Tibial nerve (tissue), 4 donors: ENCODE results near the gene OGFR.

Experiments
- EP300 ChIP-seq, 2 donors: sonication (generic); formaldehyde crosslinking; IDR thresholded peaks; one replicate each; pipeline ENCODE4 v1.6.1; 2017; ENCODE audit warnings: antibody characterized with exemption in 2 of 2, mild to moderate bottlenecking in 1 of 2
- POLR2A ChIP-seq, 2 donors: fragments of 450-650 bp; IDR thresholded peaks; one replicate each; pipeline ENCODE4 v1.6.1; 2017; ENCODE audit warnings: antibody characterized with exemption in 2 of 2, mild to moderate bottlenecking in 2 of 2, moderate library complexity in 2 of 2
- TF ChIP-seq, protein P1 (sequence below), 5 experiments: fragments of 200-600 bp in 3 of 5; fragments of 450-650 bp in 2 of 5; sonication (generic) in 3 of 5; IDR thresholded peaks; one replicate each; pipeline ENCODE4 v1.5.1; 2016 to 2019; ENCODE audit warnings: antibody characterized with exemption in 5 of 5, mild to moderate bottlenecking in 3 of 5, moderate library complexity in 2 of 5

DNA sequence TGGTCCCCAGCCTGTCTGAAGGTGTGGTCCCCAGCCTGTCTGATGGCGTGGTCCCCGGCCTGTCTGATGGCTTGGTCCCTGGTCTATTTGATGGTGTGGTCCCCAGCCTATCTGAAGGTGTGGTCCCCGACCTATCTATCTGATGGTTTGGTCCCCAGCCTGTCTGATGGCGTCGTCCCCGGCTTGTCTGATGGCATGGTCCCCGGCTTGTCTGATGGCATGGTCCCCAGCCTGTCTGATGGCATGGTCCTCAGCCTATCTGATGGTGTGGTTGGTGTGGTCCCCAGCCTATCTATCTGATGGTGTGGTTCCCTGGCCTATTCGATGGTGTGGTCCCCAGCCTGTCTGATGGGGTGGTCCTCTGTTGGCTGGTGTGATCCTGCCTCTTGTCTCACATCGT is 26.6 kb upstream of the OGFR start:
- TF ChIP-seq, protein P1, sequence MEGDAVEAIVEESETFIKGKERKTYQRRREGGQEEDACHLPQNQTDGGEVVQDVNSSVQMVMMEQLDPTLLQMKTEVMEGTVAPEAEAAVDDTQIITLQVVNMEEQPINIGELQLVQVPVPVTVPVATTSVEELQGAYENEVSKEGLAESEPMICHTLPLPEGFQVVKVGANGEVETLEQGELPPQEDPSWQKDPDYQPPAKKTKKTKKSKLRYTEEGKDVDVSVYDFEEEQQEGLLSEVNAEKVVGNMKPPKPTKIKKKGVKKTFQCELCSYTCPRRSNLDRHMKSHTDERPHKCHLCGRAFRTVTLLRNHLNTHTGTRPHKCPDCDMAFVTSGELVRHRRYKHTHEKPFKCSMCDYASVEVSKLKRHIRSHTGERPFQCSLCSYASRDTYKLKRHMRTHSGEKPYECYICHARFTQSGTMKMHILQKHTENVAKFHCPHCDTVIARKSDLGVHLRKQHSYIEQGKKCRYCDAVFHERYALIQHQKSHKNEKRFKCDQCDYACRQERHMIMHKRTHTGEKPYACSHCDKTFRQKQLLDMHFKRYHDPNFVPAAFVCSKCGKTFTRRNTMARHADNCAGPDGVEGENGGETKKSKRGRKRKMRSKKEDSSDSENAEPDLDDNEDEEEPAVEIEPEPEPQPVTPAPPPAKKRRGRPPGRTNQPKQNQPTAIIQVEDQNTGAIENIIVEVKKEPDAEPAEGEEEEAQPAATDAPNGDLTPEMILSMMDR (IDR thresholded peaks at IDR 0.05) = no peak
- no peak for TF ChIP-seq POLR2A (IDR thresholded peaks at IDR 0.05)
- TF ChIP-seq EP300 (IDR thresholded peaks at IDR 0.05) = no peak
